Activated CD8-positive, alpha-beta T cell treated with anti-CD3 and anti-CD28 coated beads for 36 hours (primary cell): ENCODE results near the gene SYNPO. TPM values are rescaled to one million over a fixed set of nuclear protein-coding genes. Genes with fewer than 3 reads are reported as not detected.

ENCODE experiments used
- ATAC-seq: fragments of 200-7000 bp; cut with Tn5 transposase; one replicate; pipeline ENCODE4 v1.10.0; 2021; ENCODE audit warnings: mild to moderate bottlenecking, moderate library complexity
- CTCF ChIA-PET: fragments of 350-600 bp; sonication (Branson Sonifier 250); formaldehyde crosslinking; loops from one replicate; lab custom pipeline; 2021; ENCODE audit warnings: antibody characterized with exemption; lab: Charles Lee
- POLR2A ChIA-PET: fragments of 350-600 bp; sonication (Branson Sonifier 250); formaldehyde crosslinking; loops from one replicate; lab custom pipeline; 2021; ENCODE audit warnings: antibody characterized with exemption; lab: Charles Lee
- DNase-seq: peaks from one replicate; pipeline ENCODE4 v3.0.0-alpha.2; 2020
- H3K27ac Mint-ChIP-seq: one replicate; pipeline ENCODE4 v1.8.0; 2021; ENCODE audit warnings: mild to moderate bottlenecking, mixed read lengths
- H3K27me3 Mint-ChIP-seq: one replicate; pipeline ENCODE4 v1.8.0; 2021; ENCODE audit warnings: mixed read lengths
- H3K36me3 Mint-ChIP-seq: one replicate; pipeline ENCODE4 v1.8.0; 2021; ENCODE audit warnings: low read depth, mixed read lengths
- H3K4me1 Mint-ChIP-seq: one replicate; pipeline ENCODE4 v1.8.0; 2021; ENCODE audit warnings: low read depth, mixed read lengths
- H3K4me3 Mint-ChIP-seq: one replicate; pipeline ENCODE4 v1.8.0; 2021; ENCODE audit warnings: mild to moderate bottlenecking, moderate library complexity, mixed read lengths
- H3K9me3 Mint-ChIP-seq: one replicate; pipeline ENCODE4 v1.8.0; 2021; ENCODE audit warnings: mixed read lengths
- CTCF ChIP-seq: fragments of 200-600 bp; IDR thresholded peaks from one replicate; pipeline ENCODE4 v1.8.0; 2022; ENCODE audit warnings: antibody characterized with exemption, mild to moderate bottlenecking
- intact Hi-C: fragments of 100-400 bp; cut with micrococcal nuclease; formaldehyde crosslinking; loops from one replicate; pipeline ENCODE4 v1.10.0; 2022
- total RNA-seq, 2 experiments: library from RNA; stranded (reverse); gene quantifications; one replicate each; pipeline ENCODE4 v1.2.3, GENCODE V29; 2021

SYNPO gene
- total RNA-seq, 2 experiments from 2014 or later, result 0.18 to 0.22 TPM

- intact Hi-C loops, result no loop called here
- H3K4me3 Mint-ChIP-seq, result no peak overlapping the region
- ATAC-seq, result no peak
- H3K4me1 Mint-ChIP-seq, result no peaks in the 10 kb centered on the region
- peaks cover 13% of the 10 kb centered on the region for H3K27me3 Mint-ChIP-seq
- POLR2A ChIA-PET, result no interaction called here
- no peak for TF ChIP-seq CTCF
- CTCF ChIA-PET, result interaction anchor here (1.0 kb wide), 1 partner anchor 76 kb away, joined by 3 read pairs; no protein-coding TSS in a partner anchor
- no peak for DNase-seq
- no peaks in the 10 kb centered on the region for H3K9me3 Mint-ChIP-seq
- H3K36me3 Mint-ChIP-seq, result no peaks in the 10 kb centered on the region
- H3K27ac Mint-ChIP-seq, result no peak overlapping the region
Observed at GRCh38 chr5:150637245-150638052, 3.0 kb upstream of the SYNPO start.

- no peaks in the 10 kb centered on the region for H3K9me3 Mint-ChIP-seq
- no peaks in the 10 kb centered on the region for H3K4me1 Mint-ChIP-seq
- no peak overlapping the region for H3K4me3 Mint-ChIP-seq
- H3K27ac Mint-ChIP-seq, result no peak overlapping the region
- intact Hi-C loops, result no loop called here
- ChIA-PET CTCF (interaction anchor here (1.0 kb wide), 1 partner anchor 76 kb away, joined by 3 read pairs; no protein-coding TSS in a partner anchor), POLR2A (no interaction called here)
- no peak for DNase-seq
- no peak for TF ChIP-seq CTCF
- peaks cover 13% of the 10 kb centered on the region for H3K27me3 Mint-ChIP-seq
- H3K36me3 Mint-ChIP-seq, result no peaks in the 10 kb centered on the region
- no peak for ATAC-seq
Observed at GRCh38 chr5:150638053-150638444, 2.4 kb upstream of the SYNPO start.

- no peak overlapping the region for H3K4me3 Mint-ChIP-seq
- no peak for ATAC-seq
- intact Hi-C loops, result no loop called here
- no peaks in the 10 kb centered on the region for H3K4me1 Mint-ChIP-seq
- DNase-seq, result no peak
- H3K27me3 Mint-ChIP-seq, result peaks cover 13% of the 10 kb centered on the region
- CTCF ChIA-PET, result no interaction called here
- no peak overlapping the region for H3K27ac Mint-ChIP-seq
- POLR2A ChIA-PET, result interaction anchor here (1.3 kb wide), 1 partner anchor 8 kb away, joined by 3 read pairs; no protein-coding TSS in a partner anchor
- TF ChIP-seq CTCF, result no peak
- no peaks in the 10 kb centered on the region for H3K9me3 Mint-ChIP-seq
- no peaks in the 10 kb centered on the region for H3K36me3 Mint-ChIP-seq
Observed at GRCh38 chr5:150638488-150639376, 1.7 kb upstream of the SYNPO start.

- no peak for ATAC-seq
- peaks cover 13% of the 10 kb centered on the region for H3K27me3 Mint-ChIP-seq
- intact Hi-C loops, result no loop called here
- CTCF ChIA-PET, result no interaction called here
- no peaks in the 10 kb centered on the region for H3K36me3 Mint-ChIP-seq
- H3K27ac Mint-ChIP-seq, result no peak overlapping the region
- H3K4me3 Mint-ChIP-seq, result no peak overlapping the region
- no peaks in the 10 kb centered on the region for H3K9me3 Mint-ChIP-seq
- POLR2A ChIA-PET, result interaction anchor here (1.3 kb wide), 1 partner anchor 9 kb away, joined by 3 read pairs; no protein-coding TSS in a partner anchor
- H3K4me1 Mint-ChIP-seq, result no peaks in the 10 kb centered on the region
- no peak for TF ChIP-seq CTCF
- DNase-seq, result no peak
Observed at GRCh38 chr5:150639377-150639692, 1.1 kb upstream of the SYNPO start.
